ENCODE results near the gene RNF144B.
A peak's percentile ranks its signal among the peaks of the same experiment; 100 is the strongest.
"Not testable (repeated sequence)": the region's sequence is repeated elsewhere in the genome, so short reads cannot be mapped to it uniquely, and the experiment has no call there.

RNF144B gene

GRCh38 chr6:18371656-18372055 lies 15.5 kb upstream of the RNF144B start:
- DNase-seq (ENCODE audit: low spot score): no peak

- DNase-seq (ENCODE audit: low spot score): no peak
Observed at GRCh38 chr6:18380158-18380836, 6.9 kb upstream of the RNF144B start.

- DNase-seq (ENCODE audit: low spot score): no peak
Observed at GRCh38 chr6:18380851-18381250, 6.3 kb upstream of the RNF144B start.

GRCh38 chr6:18383441-18383840 lies 3.7 kb upstream of the RNF144B start:
- no peak for DNase-seq (ENCODE audit: low spot score)

GRCh38 chr6:18384621-18385020 lies 2.5 kb upstream of the RNF144B start:
- no peak for DNase-seq (ENCODE audit: low spot score)

GRCh38 chr6:18386298-18386976 lies 713 bp upstream of the RNF144B start:
- DNase-seq (ENCODE audit: low spot score): peak; percentile 22

GRCh38 chr6:18388271-18388670 lies 1.1 kb downstream of the RNF144B start:
- no peak for DNase-seq (ENCODE audit: low spot score)

GRCh38 chr6:18388942-18389341 lies 1.8 kb downstream of the RNF144B start:
- peak; percentile 21 for DNase-seq (ENCODE audit: low spot score)

GRCh38 chr6:18389479-18389878 lies 2.3 kb downstream of the RNF144B start:
- DNase-seq (ENCODE audit: low spot score): no peak

- no peak for DNase-seq (ENCODE audit: low spot score)
Observed at GRCh38 chr6:18390476-18390875, 3.3 kb downstream of the RNF144B start.

GRCh38 chr6:18391023-18391422 lies 3.9 kb downstream of the RNF144B start:
- DNase-seq (ENCODE audit: low spot score): no peak

- DNase-seq (ENCODE audit: low spot score): no peak
Observed at GRCh38 chr6:18392346-18392877, 5.3 kb downstream of the RNF144B start.

- DNase-seq (ENCODE audit: low spot score): no peak
Observed at GRCh38 chr6:18393698-18394097, 6.5 kb downstream of the RNF144B start.

- DNase-seq (ENCODE audit: low spot score): no peak
Observed at GRCh38 chr6:18395177-18395855, 8.2 kb downstream of the RNF144B start.

- DNase-seq (ENCODE audit: low spot score): no peak
Observed at GRCh38 chr6:18395856-18396197, 8.7 kb downstream of the RNF144B start.

GRCh38 chr6:18397701-18398100 lies 10.6 kb downstream of the RNF144B start:
- no peak for DNase-seq (ENCODE audit: low spot score)

- not testable (repeated sequence) for DNase-seq (ENCODE audit: low spot score)
Observed at GRCh38 chr6:18398225-18398624, 11.1 kb downstream of the RNF144B start.

- DNase-seq (ENCODE audit: low spot score): peak; percentile 26
Observed at GRCh38 chr6:18400831-18401446, 13.8 kb downstream of the RNF144B start.

- not testable (repeated sequence) for DNase-seq (ENCODE audit: low spot score)
Observed at GRCh38 chr6:18404965-18405364, 17.8 kb downstream of the RNF144B start.

GRCh38 chr6:18405477-18406293 lies 18.5 kb downstream of the RNF144B start:
- no peak for DNase-seq (ENCODE audit: low spot score)

- DNase-seq (ENCODE audit: low spot score): no peak
Observed at GRCh38 chr6:18406955-18407749, 20.0 kb downstream of the RNF144B start.

All from Ammon's horn (tissue), 1 donor.